GM19351 (cell line): ENCODE results near the gene SP110.
"Not testable (repeated sequence)": the region's sequence is repeated elsewhere in the genome, so short reads cannot be mapped to it uniquely, and the experiment has no call there.

Experiments used
- ATAC-seq: cut with Tn5 transposase; IDR thresholded peaks from one replicate; pipeline ENCODE4 v1.9.1; 2021; ENCODE audit warnings: mild to moderate bottlenecking, moderate library complexity; ENCODE audit not compliant: unreplicated experiment

Gene SP110

GRCh38 chr2:230129343-230129742 lies 90.4 kb downstream of the SP110 start:
- no peak for ATAC-seq

- no peak for ATAC-seq
These were observed 91.0 kb downstream of the SP110 start for GRCh38 chr2:230128623-230129342.

- no peak for ATAC-seq
These were observed 92.6 kb downstream of the SP110 start for GRCh38 chr2:230127195-230127594.

- ATAC-seq, result peak; percentile 88
These were observed 94.9 kb downstream of the SP110 start for GRCh38 chr2:230124757-230125431.

- no peak for ATAC-seq
These were observed 95.5 kb downstream of the SP110 start for GRCh38 chr2:230124235-230124634.

GRCh38 chr2:230120376-230120775 lies 99.4 kb downstream of the SP110 start:
- ATAC-seq, result not testable (repeated sequence)

- ATAC-seq, result not testable (repeated sequence)
These were observed 100.0 kb downstream of the SP110 start for GRCh38 chr2:230119827-230120226.
